HepG2 (cell line): ENCODE data around the gene LCE1C.

ENCODE experiments used
- ADNP ChIP-seq: sonication (generic); formaldehyde crosslinking; IDR thresholded peaks from 2 replicates; pipeline ENCODE4 v1.4.0; 2020; ENCODE audit warnings: missing genetic modification reagents
- ATF1 ChIP-seq: IDR thresholded peaks from 2 replicates; pipeline ENCODE4 v1.6.1; 2016; ENCODE audit warnings: mild to moderate bottlenecking, control low read depth
- ATF3 ChIP-seq: sonication (generic); formaldehyde crosslinking; IDR thresholded peaks from 2 replicates; pipeline ENCODE4 v1.4.0; 2020; ENCODE audit warnings: missing genetic modification reagents
- ATF4 ChIP-seq, 2 experiments: fragments of 450-650 bp in 1 of 2; sonication (generic) in 1 of 2; formaldehyde crosslinking; IDR thresholded peaks; 2 replicates each; pipeline versions ENCODE4 v1.5.0 to v1.8.0; 2020 to 2022; ENCODE audit warnings: mild to moderate bottlenecking in 1 of 2, missing genetic modification reagents in 1 of 2
- BHLHE40 ChIP-seq: IDR thresholded peaks from 2 replicates; pipeline ENCODE4 v1.6.1; 2011; ENCODE audit warnings: low read length, improper control_type of control experiment
- ETV6 ChIP-seq: sonication (generic); formaldehyde crosslinking; conservative IDR thresholded peaks from 2 replicates; pipeline ENCODE4 v1.4.0; 2020; ENCODE audit warnings: missing genetic modification reagents
- FOXJ3 ChIP-seq: sonication (generic); formaldehyde crosslinking; IDR thresholded peaks from 2 replicates; pipeline ENCODE4 v1.4.0; 2020; ENCODE audit warnings: missing genetic modification reagents, mild to moderate bottlenecking, borderline replicate concordance
- MAFF ChIP-seq: IDR thresholded peaks from 2 replicates; pipeline ENCODE4 v1.6.1; 2011; ENCODE audit warnings: low read depth, low read length, improper control_type of control experiment
- NR0B2 ChIP-seq: sonication (generic); formaldehyde crosslinking; IDR thresholded peaks from 2 replicates; pipeline ENCODE4 v1.4.0; 2020; ENCODE audit warnings: mild to moderate bottlenecking, missing genetic modification reagents
- POLR2A ChIP-seq, 2 experiments: IDR thresholded peaks; 2 replicates each; pipeline ENCODE4 v1.6.1; 2011; ENCODE audit warnings: low read depth in 2 of 2, low read length in 2 of 2, mild to moderate bottlenecking in 1 of 2, moderate library complexity in 1 of 2; ENCODE audit not compliant: insufficient read depth in 1 of 2
- POLR2AphosphoS5 ChIP-seq: IDR thresholded peaks from 2 replicates; pipeline ENCODE4 v1.6.1; 2012; ENCODE audit warnings: low read depth, low read length
- RAD21 ChIP-seq: fragments of 450-650 bp; formaldehyde crosslinking; IDR thresholded peaks from 2 replicates; pipeline ENCODE4 v1.5.0; 2020; ENCODE audit warnings: mild to moderate bottlenecking
- REST ChIP-seq, 2 experiments: IDR thresholded peaks; 2 replicates each; pipeline ENCODE4 v1.6.1; 2011 to 2012; ENCODE audit warnings: low read length in 2 of 2, borderline replicate concordance in 1 of 2, low read depth in 1 of 2, mild to moderate bottlenecking in 1 of 2, moderate library complexity in 1 of 2
- ZNF546 ChIP-seq: sonication (generic); formaldehyde crosslinking; conservative IDR thresholded peaks from 2 replicates; pipeline ENCODE4 v1.8.1; 2023; ENCODE audit warnings: mild to moderate bottlenecking, missing genetic modification reagents

- no peak for TF ChIP-seq RAD21 (CRISPR knock-in tag)
- no peak for TF ChIP-seq ATF1 (CRISPR knock-in tag)
- TF ChIP-seq ZNF546 = no peak
- TF ChIP-seq MAFF = no peak
- TF ChIP-seq REST (IDR thresholded peaks at IDR 0.05; ENCODE audit: borderline replicate concordance in 1 of 2, low read depth in 1 of 2, low read length in 2 of 2) = no peak
- TF ChIP-seq FOXJ3 (CRISPR knock-in tag) = no peak
- no peak for TF ChIP-seq NR0B2 (CRISPR knock-in tag)
- no peak for TF ChIP-seq ADNP (CRISPR knock-in tag)
- TF ChIP-seq ETV6 (CRISPR knock-in tag) = no peak
- no peak for TF ChIP-seq BHLHE40
- no peak for TF ChIP-seq ATF4 (CRISPR knock-in tag; IDR thresholded peaks at IDR 0.05)
- TF ChIP-seq ATF3 = no peak
- TF ChIP-seq POLR2A (IDR thresholded peaks at IDR 0.05; ENCODE audit: insufficient read depth in 1 of 2, low read depth in 2 of 2, low read length in 2 of 2) = no peak
- no peak for TF ChIP-seq POLR2AphosphoS5
Observed at GRCh38 chr1:152774875-152775274, 31.6 kb downstream of the LCE1C start, which contains the start of gene LCE1F.
